Activated T-helper 9 cell treated with anti-CD3 and anti-CD28 coated beads, Interleukin-2, amount 50 U/mL, for 16 hours (primary cell): Measurements from ENCODE around the gene GGPS1.
"Not testable (repeated sequence)": the region's sequence is repeated elsewhere in the genome, so short reads cannot be mapped to it uniquely, and the experiment has no call there.

Experiments
- DNase-seq: peaks from one replicate; pipeline ENCODE4 v3.0.0-alpha.2; 2020; ENCODE audit warnings: low read depth

The GGPS1 gene

DNA sequence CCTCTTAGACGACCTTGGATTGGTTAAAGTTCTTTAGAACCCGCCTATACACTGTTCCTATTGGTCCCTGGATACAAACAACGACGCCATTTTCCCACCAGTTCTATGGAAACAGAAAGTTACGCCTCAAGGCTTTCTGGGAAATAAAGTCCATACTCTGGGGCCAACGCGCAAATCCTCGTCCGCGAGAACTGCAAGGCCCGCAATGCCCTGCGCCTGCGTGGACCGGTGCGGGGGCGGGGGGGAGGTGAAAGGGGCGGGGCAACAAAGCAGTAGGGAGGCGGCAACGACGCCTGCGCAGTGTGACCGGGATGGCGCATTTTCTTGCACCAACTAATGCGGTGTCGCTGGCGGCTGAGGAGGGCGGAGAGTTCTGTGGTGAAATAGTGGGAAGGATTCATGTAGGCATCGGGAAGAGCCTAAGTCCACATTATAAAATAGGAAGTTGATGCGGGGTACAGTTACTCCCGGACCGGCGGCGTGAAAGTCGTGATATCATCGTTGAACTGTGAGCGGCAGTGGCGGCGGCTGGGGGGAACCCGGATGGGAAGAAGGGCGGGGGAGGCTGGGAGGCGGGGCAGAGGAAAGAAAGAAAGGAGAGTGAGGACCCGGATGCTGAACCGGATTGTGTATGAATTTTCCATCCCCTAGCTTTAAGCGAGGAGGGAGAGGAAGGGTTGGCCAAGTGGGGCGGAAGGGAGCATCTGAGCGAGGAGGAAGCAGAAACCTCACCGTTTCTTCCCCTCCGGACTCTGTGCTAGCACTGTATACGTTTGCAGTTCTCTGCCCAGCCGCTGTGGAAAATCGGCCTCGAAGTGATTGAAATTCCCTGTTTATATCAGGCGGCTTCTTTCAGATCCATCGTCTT lies at the start of gene GGPS1:
Gene GGPS1, plus strand, starts transcription at position 300 of the 868 bp plus-strand sequence. CDS start 6,695 bp downstream, outside the sequence.
- peak; percentile 98 for DNase-seq

- no peak for DNase-seq
Observed at GRCh38 chr1:235278915-235279292, 49.5 kb upstream of the GGPS1 start.

DNA sequence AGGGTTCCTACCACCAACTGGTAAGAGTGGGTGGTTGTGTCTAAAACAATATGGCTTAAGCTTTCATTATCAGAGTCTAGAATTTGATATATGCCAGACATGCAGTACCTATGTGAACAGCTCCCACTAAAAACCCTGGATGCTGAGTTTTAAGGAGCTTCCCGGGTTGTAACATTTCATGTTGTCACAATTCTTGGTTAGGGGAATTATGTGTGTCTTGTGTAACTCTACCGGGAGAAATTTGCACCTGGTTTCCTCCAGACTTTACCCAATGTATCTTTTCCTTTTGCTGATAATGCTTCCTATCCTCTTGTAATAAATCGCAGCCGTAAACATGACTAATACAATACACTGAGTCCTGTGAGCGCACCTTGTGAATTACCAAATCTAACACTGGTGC lies 48.7 kb upstream of the GGPS1 start:
- DNase-seq, result no peak

- DNase-seq, result no peak
Observed at GRCh38 chr1:235280467-235280866, 47.9 kb upstream of the GGPS1 start.

GRCh38 chr1:235283636-235284035 lies 44.7 kb upstream of the GGPS1 start:
- not testable (repeated sequence) for DNase-seq

DNA sequence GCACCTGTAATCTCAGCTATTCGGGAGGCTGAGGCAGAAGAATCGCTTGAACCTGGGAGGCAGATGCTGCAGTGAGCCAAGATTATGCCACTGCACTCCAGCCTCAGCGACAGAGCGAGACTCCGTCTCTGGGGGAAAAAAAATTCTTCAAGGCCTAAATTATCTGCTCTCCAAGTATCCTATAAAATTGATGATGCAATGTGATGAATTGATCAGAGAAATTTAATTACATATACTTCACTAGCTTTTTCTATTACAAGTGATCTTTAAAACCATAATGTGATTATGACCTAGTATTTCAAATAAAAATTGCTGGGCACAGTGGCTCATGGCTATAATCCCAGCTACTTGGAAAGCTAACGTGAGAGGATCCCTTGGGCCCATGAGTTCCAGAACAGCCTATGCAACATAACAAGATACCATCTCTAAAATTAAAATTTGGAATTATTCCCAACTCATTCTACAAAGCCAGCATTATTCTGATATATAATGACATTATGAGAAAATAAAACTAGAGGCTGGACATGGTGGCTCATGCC lies 44.1 kb upstream of the GGPS1 start:
- no peak for DNase-seq

DNA sequence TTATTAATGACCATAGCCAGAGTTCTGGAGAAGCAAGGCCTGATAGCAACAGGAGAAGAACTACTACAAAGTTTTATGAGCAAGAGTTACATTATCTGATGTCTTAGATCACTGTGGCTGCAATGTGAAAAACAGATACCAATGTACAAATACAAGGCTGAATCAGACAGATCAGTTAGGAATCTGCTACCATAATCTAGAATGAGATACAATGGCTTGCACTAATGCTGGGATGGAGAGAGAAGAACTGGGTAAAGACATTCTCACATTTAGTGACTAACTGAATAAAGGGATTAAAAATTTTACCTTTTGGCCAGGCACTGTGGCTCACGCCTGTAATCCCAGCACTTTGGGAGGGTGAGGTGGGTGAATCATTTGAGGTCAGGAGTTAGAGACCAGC lies 41.7 kb upstream of the GGPS1 start:
- no peak for DNase-seq

DNA sequence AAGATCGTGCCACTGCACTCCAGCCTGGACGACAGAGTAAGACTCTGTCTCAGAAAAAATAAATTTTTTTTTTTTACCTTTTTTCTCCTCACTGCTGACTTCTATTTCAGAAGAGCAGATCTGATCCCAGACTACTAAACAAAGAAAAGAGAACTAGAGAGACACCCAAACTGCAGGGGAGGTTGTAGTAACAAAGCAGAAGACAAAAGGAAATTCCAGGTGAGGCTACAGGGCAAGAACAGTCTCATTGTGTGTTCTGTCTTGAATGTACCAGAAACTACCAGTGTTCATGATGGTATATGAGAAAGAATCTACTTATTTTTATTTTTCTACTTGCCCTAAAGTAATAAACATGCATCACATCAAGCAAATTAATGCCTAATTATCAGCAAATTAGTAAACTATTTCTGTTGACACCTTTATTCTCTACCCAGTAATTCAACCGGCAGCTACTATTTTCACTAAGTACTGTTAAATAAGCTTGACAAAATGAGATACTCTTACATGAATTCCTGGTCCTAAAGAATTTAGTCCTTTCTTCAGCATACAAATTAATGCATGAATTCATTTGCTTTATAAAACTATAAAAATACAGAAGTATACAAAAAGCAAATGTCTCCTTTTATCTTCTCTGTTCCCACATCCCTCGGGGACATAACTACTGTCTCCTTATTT lies 41.0 kb upstream of the GGPS1 start:
- no peak for DNase-seq

GRCh38 chr1:235289859-235290739 lies 38.3 kb upstream of the GGPS1 start:
- no peak for DNase-seq

DNA sequence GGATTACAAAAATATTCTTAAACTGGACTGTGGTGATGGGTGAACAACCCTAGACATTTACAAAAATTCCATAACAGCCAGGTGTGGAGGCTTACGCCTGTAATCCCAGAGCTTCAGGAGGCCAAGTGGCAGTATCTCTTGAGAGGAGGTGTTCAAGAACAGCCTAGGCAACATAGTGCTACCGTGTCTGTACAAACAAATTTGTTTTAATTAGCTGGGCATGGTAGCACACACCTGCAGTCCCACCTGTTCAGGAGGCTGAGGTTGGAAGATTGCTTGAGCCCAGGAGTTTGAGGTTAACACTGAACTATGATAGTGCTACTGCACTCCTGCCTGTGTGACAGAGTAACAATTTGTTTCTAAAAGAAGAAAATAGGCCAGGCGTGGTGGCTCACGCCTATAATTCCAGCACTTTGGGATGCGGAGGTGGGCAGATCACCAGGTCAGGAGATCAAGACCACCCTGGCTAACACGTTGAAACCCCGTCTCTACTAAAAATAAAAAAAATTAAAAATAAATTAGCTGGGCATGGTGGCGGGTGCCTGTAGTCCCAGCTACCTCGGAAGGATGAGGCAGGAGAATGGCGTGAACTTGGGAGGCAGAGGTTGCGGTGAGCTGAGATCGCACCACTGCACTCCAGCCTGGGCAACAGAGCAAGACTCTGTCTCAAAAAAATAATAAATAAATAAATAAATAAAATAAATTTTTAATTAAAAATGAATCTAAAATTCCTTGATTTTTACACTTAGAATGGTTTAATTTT lies 37.4 kb upstream of the GGPS1 start:
- DNase-seq, result no peak

GRCh38 chr1:235291599-235292091 lies 36.7 kb upstream of the GGPS1 start:
- DNase-seq, result no peak

- no peak for DNase-seq
Observed at GRCh38 chr1:235292790-235293189, 35.6 kb upstream of the GGPS1 start.

GRCh38 chr1:235293322-235293942 lies 34.9 kb upstream of the GGPS1 start:
- no peak for DNase-seq

- DNase-seq, result no peak
Observed at GRCh38 chr1:235295902-235296350, 32.4 kb upstream of the GGPS1 start.

DNA sequence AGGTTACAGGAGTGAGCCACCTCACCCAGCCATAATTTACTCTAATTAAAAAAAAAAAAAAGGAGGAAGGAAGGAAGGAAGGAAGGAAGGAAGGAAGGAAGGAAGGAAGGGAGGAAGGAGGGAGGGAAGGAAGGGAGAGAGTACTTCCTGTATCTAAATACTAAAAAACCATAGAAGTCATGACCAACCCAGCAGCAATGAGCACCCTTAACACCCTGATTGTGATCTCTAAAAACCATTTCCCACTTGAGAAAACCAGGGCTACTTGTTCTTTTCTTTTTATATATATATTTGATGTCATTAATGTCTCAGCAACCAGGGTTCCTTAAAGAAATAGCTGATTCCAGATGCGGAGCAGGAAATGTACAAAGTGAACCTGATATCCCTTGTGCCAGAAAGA lies 31.6 kb upstream of the GGPS1 start:
- no peak for DNase-seq

DNA sequence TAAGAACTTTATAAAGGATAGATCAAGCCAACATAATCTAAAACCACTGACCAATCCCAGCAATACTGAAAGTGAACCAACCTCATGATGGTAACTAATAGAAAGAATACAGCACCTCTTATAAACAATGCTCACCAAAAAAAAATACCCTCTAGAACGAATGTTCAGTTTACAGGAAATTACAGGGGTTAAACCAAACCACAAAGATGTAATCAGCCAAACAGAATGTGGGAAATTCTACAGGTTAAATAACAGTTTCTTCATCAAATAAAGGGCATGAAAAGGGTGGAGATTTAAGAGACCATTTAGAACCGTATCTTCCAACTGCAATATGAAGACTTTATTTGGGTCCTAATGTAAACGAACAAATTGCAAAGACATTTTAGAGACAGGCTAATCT lies 30.8 kb upstream of the GGPS1 start:
- DNase-seq, result no peak

- DNase-seq, result no peak
Observed at GRCh38 chr1:235298758-235299157, 29.6 kb upstream of the GGPS1 start.

GRCh38 chr1:235299169-235299858 lies 29.1 kb upstream of the GGPS1 start:
- DNase-seq, result no peak

DNA sequence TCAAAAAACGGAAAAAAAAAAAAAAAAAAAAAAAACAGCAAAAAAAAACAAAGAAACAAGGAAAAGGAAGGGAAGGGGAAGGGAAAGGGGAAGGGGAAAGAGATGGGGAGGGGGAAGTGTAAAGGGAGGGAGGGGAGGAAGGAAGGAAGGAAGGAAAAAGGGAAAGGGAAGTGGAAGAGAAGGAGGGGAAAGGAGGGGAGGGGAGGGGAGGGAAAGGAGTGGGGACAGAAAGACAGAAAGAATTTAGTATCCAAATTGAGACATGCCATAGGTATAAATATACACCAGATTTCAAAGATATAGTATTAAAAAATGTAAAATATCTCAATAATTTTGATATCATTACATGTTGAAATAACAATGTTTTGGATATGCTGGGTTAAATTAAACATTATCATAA lies 26.2 kb upstream of the GGPS1 start:
- no peak for DNase-seq
